ENCODE results near the gene LRRC61. TPM values are rescaled to one million over a fixed set of nuclear protein-coding genes. Genes with fewer than 3 reads are reported as not detected.

LRRC61 gene
- total and polyA plus RNA-seq, 11 donors: 1.8 to 9.4 (median 4.6) TPM

DNA sequence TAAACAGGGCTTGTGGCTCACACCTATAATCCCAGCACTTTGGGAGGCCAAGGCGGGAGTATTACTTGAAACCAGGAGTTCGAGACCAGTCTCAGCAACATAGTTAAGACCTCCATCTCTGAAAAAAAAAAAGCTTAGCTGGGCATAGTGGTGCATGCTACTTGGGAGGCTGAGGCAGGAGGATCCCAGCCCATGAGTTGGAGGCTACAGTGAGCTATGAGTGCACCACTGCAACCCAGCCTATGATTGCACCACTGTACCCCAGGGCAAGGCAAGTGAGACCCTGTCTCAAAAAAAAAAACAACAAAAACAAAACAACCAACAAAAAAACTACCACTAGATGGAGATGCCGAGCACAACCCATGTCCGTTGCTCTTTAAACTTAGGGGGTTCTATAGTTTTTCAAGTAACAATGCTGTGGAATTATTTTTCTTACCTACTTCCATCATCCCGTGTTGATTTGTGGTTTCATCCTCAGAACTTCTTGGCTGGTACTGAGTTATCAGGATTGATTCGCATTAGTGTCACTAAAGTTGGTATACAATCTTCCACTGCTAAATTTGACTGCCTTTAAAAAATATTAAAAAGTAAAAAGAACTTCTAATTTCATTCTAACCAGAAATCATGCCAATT is 33.2 kb downstream of the LRRC61 start:
- Histone ChIP-seq H3K4me1 (peaks cover 0 to 12% (median 0%) of the 10 kb centered on the region in 12 donors), H3K4me3 (no peak overlapping the region), H3K27me3 (no peaks in the 10 kb centered on the region), H3K36me3 (no peaks in the 10 kb centered on the region), H3K27ac (no peak overlapping the region), H3K9me3 (no peaks in the 10 kb centered on the region)
- no peak for ATAC-seq
- no peak for DNase-seq
- TF ChIP-seq POLR2A (IDR thresholded peaks at IDR 0.05): no peak
- TF ChIP-seq, protein P1, sequence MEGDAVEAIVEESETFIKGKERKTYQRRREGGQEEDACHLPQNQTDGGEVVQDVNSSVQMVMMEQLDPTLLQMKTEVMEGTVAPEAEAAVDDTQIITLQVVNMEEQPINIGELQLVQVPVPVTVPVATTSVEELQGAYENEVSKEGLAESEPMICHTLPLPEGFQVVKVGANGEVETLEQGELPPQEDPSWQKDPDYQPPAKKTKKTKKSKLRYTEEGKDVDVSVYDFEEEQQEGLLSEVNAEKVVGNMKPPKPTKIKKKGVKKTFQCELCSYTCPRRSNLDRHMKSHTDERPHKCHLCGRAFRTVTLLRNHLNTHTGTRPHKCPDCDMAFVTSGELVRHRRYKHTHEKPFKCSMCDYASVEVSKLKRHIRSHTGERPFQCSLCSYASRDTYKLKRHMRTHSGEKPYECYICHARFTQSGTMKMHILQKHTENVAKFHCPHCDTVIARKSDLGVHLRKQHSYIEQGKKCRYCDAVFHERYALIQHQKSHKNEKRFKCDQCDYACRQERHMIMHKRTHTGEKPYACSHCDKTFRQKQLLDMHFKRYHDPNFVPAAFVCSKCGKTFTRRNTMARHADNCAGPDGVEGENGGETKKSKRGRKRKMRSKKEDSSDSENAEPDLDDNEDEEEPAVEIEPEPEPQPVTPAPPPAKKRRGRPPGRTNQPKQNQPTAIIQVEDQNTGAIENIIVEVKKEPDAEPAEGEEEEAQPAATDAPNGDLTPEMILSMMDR (IDR thresholded peaks at IDR 0.05): peak; percentile 49 to 79 (median 68)
- 30 to 34% (median 32%) methylated on average over 6 of the region's 6 CpGs for WGBS, 4 donors
- intact Hi-C loops (cut with DNase I): loop anchor here in 9 of 10 donors (1.0 to 10.0 kb wide), 4 partner anchors 64 to 418 kb away; no protein-coding TSS in a partner anchor

DNA sequence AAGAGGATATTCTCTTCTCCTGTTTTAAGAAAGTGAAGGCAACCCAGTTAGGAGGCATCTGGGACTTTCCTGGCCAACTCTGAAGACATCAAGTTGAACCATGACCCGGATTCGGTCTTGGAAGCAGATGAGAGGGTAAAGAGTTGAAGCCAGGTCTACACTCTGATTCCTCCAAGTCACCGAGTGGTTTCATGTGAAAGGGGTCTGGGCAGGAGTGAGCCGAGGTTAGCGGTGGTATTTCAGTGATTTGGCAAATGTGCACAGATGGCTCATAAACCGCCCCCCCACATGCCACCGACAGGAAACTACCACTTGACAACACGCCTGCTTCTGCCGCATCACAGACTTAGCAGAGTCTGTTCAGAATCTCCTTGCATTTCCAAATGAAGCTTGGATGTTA is 34.1 kb downstream of the LRRC61 start:
- intact Hi-C loops (cut with DNase I): loop anchor here (1.0 to 10.0 kb wide), 4 partner anchors 64 to 418 kb away; no protein-coding TSS in a partner anchor
- no peak overlapping the region for H3K4me3 ChIP-seq
- no peak for ATAC-seq
- no peak overlapping the region for H3K27ac ChIP-seq
- no peaks in the 10 kb centered on the region for H3K36me3 ChIP-seq
- no peak for DNase-seq
- no peaks in the 10 kb centered on the region for H3K9me3 ChIP-seq
- 68 to 75% (median 71%) methylated on average over 9 of the region's 9 CpGs for WGBS, 4 donors
- peaks cover 0 to 12% (median 0%) of the 10 kb centered on the region in 12 donors for H3K4me1 ChIP-seq
- TF ChIP-seq, protein P1 (IDR thresholded peaks at IDR 0.05): no peak
- TF ChIP-seq POLR2A (IDR thresholded peaks at IDR 0.05): no peak
- no peaks in the 10 kb centered on the region for H3K27me3 ChIP-seq

DNA sequence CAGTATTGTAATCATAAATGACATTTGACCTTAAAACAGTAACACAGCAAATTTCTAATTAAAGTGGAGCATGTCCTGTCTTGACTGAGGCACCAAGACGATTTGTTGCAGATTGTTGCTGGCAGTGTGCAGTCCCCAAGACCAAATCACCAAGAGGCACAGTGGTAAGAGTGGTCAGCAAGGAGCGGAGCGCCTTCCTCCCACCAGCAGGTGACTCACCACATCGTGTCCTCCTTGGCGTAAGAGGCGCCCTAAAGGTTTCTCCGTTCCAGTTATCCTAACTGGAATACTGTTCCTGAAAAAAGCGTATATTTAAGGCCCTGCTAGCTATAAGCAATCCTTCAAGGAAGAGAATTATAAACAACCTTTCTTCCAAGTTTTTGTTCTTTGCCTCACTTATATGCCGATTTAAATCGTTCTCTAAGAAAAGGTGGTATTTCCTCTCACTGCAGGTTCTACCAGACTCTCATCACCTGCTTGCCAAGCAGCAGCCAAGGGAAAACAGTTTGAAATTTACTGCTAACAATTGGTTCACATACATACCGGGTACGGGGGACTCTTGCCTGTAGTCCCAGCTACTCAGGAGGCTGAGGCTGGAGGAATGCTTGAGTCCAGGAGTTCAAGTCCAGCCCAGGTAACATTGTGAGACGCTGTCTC is 34.7 kb downstream of the LRRC61 start:
- Histone ChIP-seq H3K4me1 (peaks cover 0 to 14% (median 0%) of the 10 kb centered on the region in 12 donors), H3K36me3 (no peaks in the 10 kb centered on the region), H3K27ac (no peak overlapping the region), H3K9me3 (no peaks in the 10 kb centered on the region), H3K27me3 (no peaks in the 10 kb centered on the region), H3K4me3 (no peak overlapping the region)
- WGBS, 4 donors: 82 to 86% (median 85%) methylated on average over 13 of the region's 13 CpGs
- DNase-seq: no peak
- TF ChIP-seq, protein P1 (IDR thresholded peaks at IDR 0.05): no peak
- no peak for TF ChIP-seq POLR2A (IDR thresholded peaks at IDR 0.05)
- intact Hi-C loops (cut with DNase I): loop anchor here (1.0 to 10.0 kb wide), 4 partner anchors 63 to 417 kb away; no protein-coding TSS in a partner anchor
- ATAC-seq: no peak

DNA sequence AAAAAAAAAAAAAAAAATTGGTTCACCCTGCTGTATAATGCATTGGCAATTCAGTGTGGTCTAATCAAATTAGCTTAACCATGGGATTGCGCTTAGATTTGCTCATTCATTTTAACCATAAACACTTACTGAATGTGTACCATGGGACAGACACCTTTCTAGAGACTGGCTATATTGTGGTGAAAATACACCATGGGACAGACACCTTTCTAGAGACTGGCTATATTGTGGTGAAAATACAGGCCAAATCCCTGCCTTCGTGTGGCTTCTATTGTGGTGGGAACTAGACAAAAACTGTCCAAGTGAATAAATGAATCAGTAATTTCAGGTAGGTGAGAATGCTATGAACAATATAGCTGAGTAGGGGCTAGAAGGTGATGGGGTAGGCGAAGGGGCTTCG is 35.3 kb downstream of the LRRC61 start:
- intact Hi-C loops (cut with DNase I): loop anchor here in 6 of 10 donors (5.0 to 10.0 kb wide), 2 partner anchors 64 to 416 kb away; no protein-coding TSS in a partner anchor
- 96 to 98% (median 97%) methylated on average over 4 of the region's 4 CpGs for WGBS, 4 donors
- peaks cover 0 to 14% (median 0%) of the 10 kb centered on the region in 12 donors for H3K4me1 ChIP-seq
- no peaks in the 10 kb centered on the region for H3K36me3 ChIP-seq
- TF ChIP-seq POLR2A (IDR thresholded peaks at IDR 0.05): no peak
- TF ChIP-seq, protein P1 (IDR thresholded peaks at IDR 0.05): no peak
- no peaks in the 10 kb centered on the region for H3K9me3 ChIP-seq
- no peak overlapping the region for H3K27ac ChIP-seq
- DNase-seq (no peak), ATAC-seq (no peak)
- H3K4me3 ChIP-seq: no peak overlapping the region
- no peaks in the 10 kb centered on the region for H3K27me3 ChIP-seq
